GM12874 (cell line): Measurements from ENCODE around the gene RIPPLY2.

Experiments
- CTCF ChIP-seq: IDR thresholded peaks from 2 replicates; pipeline ENCODE4 v1.5.1; 2011; ENCODE audit warnings: low read depth, mild to moderate bottlenecking, control low read depth, low read length, moderate library complexity; ENCODE audit not compliant: insufficient read depth

Gene RIPPLY2

GRCh38 chr6:83824388-83824801 lies 28.8 kb upstream of the RIPPLY2 start:
- no peak for TF ChIP-seq CTCF

- no peak for TF ChIP-seq CTCF
Observed at GRCh38 chr6:83824831-83825230, 28.3 kb upstream of the RIPPLY2 start.

GRCh38 chr6:83827050-83827449 lies 26.1 kb upstream of the RIPPLY2 start:
- no peak for TF ChIP-seq CTCF

GRCh38 chr6:83838727-83839126 lies 14.4 kb upstream of the RIPPLY2 start:
- TF ChIP-seq CTCF, result no peak

- no peak for TF ChIP-seq CTCF
Observed at GRCh38 chr6:83844170-83844569, 9.0 kb upstream of the RIPPLY2 start.

GRCh38 chr6:83846291-83846690 lies 6.9 kb upstream of the RIPPLY2 start:
- no peak for TF ChIP-seq CTCF

- TF ChIP-seq CTCF, result no peak
Observed at GRCh38 chr6:83847179-83847578, 6.0 kb upstream of the RIPPLY2 start.

GRCh38 chr6:83849127-83849526 lies 4.0 kb upstream of the RIPPLY2 start:
- TF ChIP-seq CTCF, result no peak
